Neural progenitor cell (in vitro differentiated cells): ENCODE results near the gene CIAO3. TPM values are rescaled to one million over a fixed set of nuclear protein-coding genes. Genes with fewer than 3 reads are reported as not detected.

Source experiments
- DNase-seq: peaks from one replicate; pipeline ENCODE4 v3.0.0-alpha.2; 2016; ENCODE audit warnings: low spot score
- H2AFZ ChIP-seq: fragments of 200-600 bp; sonication (generic); replicated peaks from 2 replicates; pipeline ENCODE4 v1.6.1; 2016; ENCODE audit warnings: antibody characterized with exemption
- H3F3A ChIP-seq: fragments of 200-600 bp; sonication (generic); 2 replicates; pipeline ENCODE4 v1.6.1; 2016; ENCODE audit warnings: antibody characterized with exemption, low read depth
- H3K27ac ChIP-seq: fragments of 200-600 bp; sonication (generic); 2 replicates; pipeline ENCODE4 v1.5.1; 2016; ENCODE audit warnings: mild to moderate bottlenecking
- H3K27me3 ChIP-seq: fragments of 200-600 bp; sonication (generic); 2 replicates; pipeline ENCODE4 v1.6.1; 2016; ENCODE audit warnings: mild to moderate bottlenecking, moderate library complexity
- H3K36me3 ChIP-seq: fragments of 200-600 bp; sonication (generic); 2 replicates; pipeline ENCODE4 v1.5.1; 2016
- H3K4me1 ChIP-seq: fragments of 200-600 bp; sonication (generic); 2 replicates; pipeline ENCODE4 v1.6.1; 2016; ENCODE audit warnings: mixed run types
- H3K4me2 ChIP-seq: fragments of 200-600 bp; sonication (generic); 2 replicates; pipeline ENCODE4 v1.6.1; 2016
- H3K4me3 ChIP-seq: fragments of 200-600 bp; sonication (generic); 2 replicates; pipeline ENCODE4 v1.5.1; 2016
- H3K79me2 ChIP-seq: fragments of 200-600 bp; sonication (generic); 2 replicates; pipeline ENCODE4 v1.6.1; 2016; ENCODE audit warnings: low read depth
- H3K9ac ChIP-seq: fragments of 200-600 bp; sonication (generic); 2 replicates; pipeline ENCODE4 v1.6.1; 2016
- H3K9me3 ChIP-seq: fragments of 200-600 bp; sonication (generic); 2 replicates; pipeline ENCODE4 v1.5.1; 2016; ENCODE audit warnings: low read depth
- H4K20me1 ChIP-seq: fragments of 200-600 bp; sonication (generic); 2 replicates; pipeline ENCODE4 v1.6.1; 2016; ENCODE audit warnings: low read depth
- H3K27ac Mint-ChIP-seq: 3 replicates; pipeline ENCODE4 v1.8.0; 2021; ENCODE audit warnings: mixed read lengths
- H3K27me3 Mint-ChIP-seq: 2 replicates; pipeline ENCODE4 v1.8.0; 2022; ENCODE audit warnings: low read depth, mild to moderate bottlenecking, inconsistent platforms, moderate library complexity, mixed read lengths; ENCODE audit not compliant: insufficient read depth
- H3K36me3 Mint-ChIP-seq: 3 replicates; pipeline ENCODE4 v1.8.0; 2021; ENCODE audit warnings: mixed read lengths
- H3K4me1 Mint-ChIP-seq: 3 replicates; pipeline ENCODE4 v1.8.0; 2021; ENCODE audit warnings: mixed read lengths
- H3K4me3 Mint-ChIP-seq: 3 replicates; pipeline ENCODE4 v1.8.0; 2021; ENCODE audit warnings: mild to moderate bottlenecking, moderate library complexity, mixed read lengths
- H3K9me3 Mint-ChIP-seq: 3 replicates; pipeline ENCODE4 v1.8.0; 2020; ENCODE audit warnings: mixed read lengths
- CTCF ChIP-seq: fragments of 200-600 bp; sonication (generic); IDR thresholded peaks from 2 replicates; pipeline ENCODE4 v1.5.1; 2017; ENCODE audit warnings: antibody characterized with exemption, mild to moderate bottlenecking
- EZH2 ChIP-seq: fragments of 200-600 bp; sonication (generic); IDR thresholded peaks from 2 replicates; pipeline ENCODE4 v1.6.1; 2017; ENCODE audit warnings: antibody characterized with exemption, mild to moderate bottlenecking, moderate library complexity
- EZH2phosphoT487 ChIP-seq: fragments of 200-600 bp; sonication (generic); IDR thresholded peaks from 2 replicates; pipeline ENCODE4 v1.6.1; 2017; ENCODE audit warnings: antibody characterized with exemption
- total RNA-seq: library from RNA; depleted of rRNA; stranded (reverse); fragments of >200 nt; gene quantifications from 2 replicates; pipeline ENCODE4 v1.2.3, GENCODE V29; 2015; ENCODE audit warnings: low replicate concordance

CIAO3 gene
- total RNA-seq, 1 donor from 2014 or later, result 20.5 TPM

- H2AFZ ChIP-seq, result no peak overlapping the region
- no peaks in the 10 kb centered on the region for H3K36me3 ChIP-seq
- Mint-ChIP-seq H3K4me3 (peak overlapping the region; percentile 21), H3K27me3 (peaks cover 14% of the 10 kb centered on the region), H3K4me1 (peaks cover 12% of the 10 kb centered on the region), H3K27ac (no peak overlapping the region), H3K9me3 (no peaks in the 10 kb centered on the region), H3K36me3 (no peaks in the 10 kb centered on the region)
- TF ChIP-seq EZH2 (no peak), CTCF (no peak), EZH2phosphoT487 (no peak)
- peaks cover 37% of the 10 kb centered on the region for H3K27me3 ChIP-seq
- H4K20me1 ChIP-seq, result peaks cover 53% of the 10 kb centered on the region
- H3K9me3 ChIP-seq, result no peaks in the 10 kb centered on the region
- DNase-seq, result no peak
- H3K9ac ChIP-seq, result no peak overlapping the region
- peaks cover 14% of the 10 kb centered on the region for H3K4me1 ChIP-seq
- peaks cover 42% of the 10 kb centered on the region for H3F3A ChIP-seq
- no peaks in the 10 kb centered on the region for H3K79me2 ChIP-seq
- no peak overlapping the region for H3K4me2 ChIP-seq
- H3K4me3 ChIP-seq, result no peak overlapping the region
- H3K27ac ChIP-seq, result no peak overlapping the region
Observed at GRCh38 chr16:723695-724094, 17.1 kb downstream of the CIAO3 start.

GRCh38 chr16:722835-723633 is 17.8 kb downstream of the CIAO3 start:
- H3K4me1 Mint-ChIP-seq, result peaks cover 19% of the 10 kb centered on the region
- TF ChIP-seq EZH2phosphoT487, result no peak
- no peaks in the 10 kb centered on the region for H3K9me3 Mint-ChIP-seq
- H3K27me3 ChIP-seq, result peaks cover 30% of the 10 kb centered on the region
- peaks cover 58% of the 10 kb centered on the region for H4K20me1 ChIP-seq
- H3K36me3 ChIP-seq, result no peaks in the 10 kb centered on the region
- H2AFZ ChIP-seq, result no peak overlapping the region
- H3K9ac ChIP-seq, result no peak overlapping the region
- H3K4me3 Mint-ChIP-seq, result peak overlapping the region; percentile 65
- H3K4me3 ChIP-seq, result no peak overlapping the region
- H3K79me2 ChIP-seq, result no peaks in the 10 kb centered on the region
- peaks cover 18% of the 10 kb centered on the region for H3K4me1 ChIP-seq
- DNase-seq, result no peak
- H3K27me3 Mint-ChIP-seq, result peaks cover 14% of the 10 kb centered on the region
- H3F3A ChIP-seq, result peaks cover 42% of the 10 kb centered on the region
- H3K36me3 Mint-ChIP-seq, result no peaks in the 10 kb centered on the region
- no peak overlapping the region for H3K27ac Mint-ChIP-seq
- H3K4me2 ChIP-seq, result no peak overlapping the region
- no peaks in the 10 kb centered on the region for H3K9me3 ChIP-seq
- H3K27ac ChIP-seq, result no peak overlapping the region

- no peak for TF ChIP-seq EZH2phosphoT487
- no peak for TF ChIP-seq EZH2
- no peak for TF ChIP-seq CTCF
- Histone ChIP-seq H3K4me1 (peaks cover 21% of the 10 kb centered on the region), H3K9ac (no peak overlapping the region), H4K20me1 (peaks cover 64% of the 10 kb centered on the region), H3K27me3 (peaks cover 19% of the 10 kb centered on the region), H3K36me3 (no peaks in the 10 kb centered on the region), H3K4me3 (peak overlapping the region; percentile 85), H3K4me2 (peak overlapping the region; percentile 98), H2AFZ (no peak overlapping the region), H3K27ac (no peak overlapping the region), H3K79me2 (no peaks in the 10 kb centered on the region), H3K9me3 (no peaks in the 10 kb centered on the region), H3F3A (peaks cover 32% of the 10 kb centered on the region)
- DNase-seq, result no peak
- Mint-ChIP-seq H3K36me3 (no peaks in the 10 kb centered on the region), H3K9me3 (no peaks in the 10 kb centered on the region), H3K4me3 (peak overlapping the region; percentile 65), H3K27ac (no peak overlapping the region), H3K27me3 (peaks cover 10% of the 10 kb centered on the region), H3K4me1 (peaks cover 23% of the 10 kb centered on the region)
Observed at GRCh38 chr16:721765-722540, 18.8 kb downstream of the CIAO3 start.
